ENCODE results near the gene MTNR1A.

DNA sequence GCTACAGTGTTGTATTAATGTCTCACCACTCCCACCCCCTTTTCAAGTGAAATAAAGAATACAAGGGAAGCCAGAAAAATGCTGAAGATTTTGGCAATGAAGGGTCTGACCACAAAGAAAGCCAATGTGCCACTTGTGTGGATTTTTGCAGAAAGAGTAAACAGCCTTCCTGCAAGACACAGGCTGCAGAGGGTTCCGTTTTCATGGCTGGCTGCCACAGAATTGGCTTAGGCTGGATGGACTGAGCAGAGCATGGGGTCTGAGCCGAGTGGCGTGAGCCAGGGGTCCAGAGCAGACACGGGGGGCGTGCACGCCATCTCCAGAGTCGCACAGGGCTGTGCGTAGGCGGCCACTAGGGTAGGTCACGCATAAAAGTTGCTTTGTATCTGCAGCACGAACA is 69.2 kb downstream of the MTNR1A start:
- TF ChIP-seq, protein P1, sequence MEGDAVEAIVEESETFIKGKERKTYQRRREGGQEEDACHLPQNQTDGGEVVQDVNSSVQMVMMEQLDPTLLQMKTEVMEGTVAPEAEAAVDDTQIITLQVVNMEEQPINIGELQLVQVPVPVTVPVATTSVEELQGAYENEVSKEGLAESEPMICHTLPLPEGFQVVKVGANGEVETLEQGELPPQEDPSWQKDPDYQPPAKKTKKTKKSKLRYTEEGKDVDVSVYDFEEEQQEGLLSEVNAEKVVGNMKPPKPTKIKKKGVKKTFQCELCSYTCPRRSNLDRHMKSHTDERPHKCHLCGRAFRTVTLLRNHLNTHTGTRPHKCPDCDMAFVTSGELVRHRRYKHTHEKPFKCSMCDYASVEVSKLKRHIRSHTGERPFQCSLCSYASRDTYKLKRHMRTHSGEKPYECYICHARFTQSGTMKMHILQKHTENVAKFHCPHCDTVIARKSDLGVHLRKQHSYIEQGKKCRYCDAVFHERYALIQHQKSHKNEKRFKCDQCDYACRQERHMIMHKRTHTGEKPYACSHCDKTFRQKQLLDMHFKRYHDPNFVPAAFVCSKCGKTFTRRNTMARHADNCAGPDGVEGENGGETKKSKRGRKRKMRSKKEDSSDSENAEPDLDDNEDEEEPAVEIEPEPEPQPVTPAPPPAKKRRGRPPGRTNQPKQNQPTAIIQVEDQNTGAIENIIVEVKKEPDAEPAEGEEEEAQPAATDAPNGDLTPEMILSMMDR (IDR thresholded peaks at IDR 0.05): no peak
- TF ChIP-seq POLR2AphosphoS5 (IDR thresholded peaks at IDR 0.05) (no peak), POLR2A (IDR thresholded peaks at IDR 0.05) (no peak), EP300 (IDR thresholded peaks at IDR 0.05) (no peak)

Measured in upper lobe of left lung (tissue), 4 donors.